Keratinocyte (primary cell): ENCODE measurements around the gene LANCL3. TPM values are rescaled to one million over a fixed set of nuclear protein-coding genes. Genes with fewer than 3 reads are reported as not detected.

Experiments used
- DNase-seq: peaks from one replicate; pipeline ENCODE4 v3.0.0-alpha.2; 2011; ENCODE audit warnings: low read depth, missing footprints, low spot score
- FAIRE-seq: peaks from 2 replicates; lab custom pipeline; 2011; peaks lifted over from hg19 to GRCh38; lab: Jason Lieb, UNC
- H2AFZ ChIP-seq: 2 replicates; pipeline ENCODE4 v1.6.0; 2012; ENCODE audit warnings: low read length, control low read depth, inconsistent platforms; ENCODE audit not compliant: control insufficient read depth
- H3K27ac ChIP-seq: 2 replicates; pipeline ENCODE4 v1.5.1; 2011; ENCODE audit warnings: low read length; ENCODE audit not compliant: control insufficient read depth, insufficient read depth
- H3K27me3 ChIP-seq: 3 replicates; pipeline ENCODE4 v1.6.0; 2011; ENCODE audit warnings: low read length; ENCODE audit not compliant: control insufficient read depth, insufficient read depth; ENCODE audit errors: extremely low read depth
- H3K36me3 ChIP-seq, 2 experiments: 2 replicates in 1 of 2; 3 replicates in 1 of 2; pipeline ENCODE4 v1.5.1; 2011; ENCODE audit warnings: low read length in 2 of 2, mild to moderate bottlenecking in 1 of 2; ENCODE audit not compliant: control insufficient read depth in 2 of 2, insufficient read depth in 2 of 2; ENCODE audit errors: extremely low read depth in 1 of 2
- H3K4me1 ChIP-seq: 3 replicates; pipeline ENCODE4 v1.5.1; 2011; ENCODE audit warnings: low read length; ENCODE audit not compliant: control insufficient read depth, insufficient read depth; ENCODE audit errors: extremely low read depth
- H3K4me2 ChIP-seq: 3 replicates; pipeline ENCODE4 v1.6.0; 2011; ENCODE audit warnings: low read depth, low read length; ENCODE audit not compliant: control insufficient read depth, insufficient read depth; ENCODE audit errors: extremely low read depth
- H3K4me3 ChIP-seq, 3 experiments: fragments of 200-600 bp in 1 of 3; sonication (generic) in 1 of 3; 2 replicates in 2 of 3; 3 replicates in 1 of 3; pipeline ENCODE4 v1.5.1; 2011 to 2016; ENCODE audit warnings: low read length in 3 of 3, mild to moderate bottlenecking in 3 of 3, control low read depth in 2 of 3, inconsistent platforms in 1 of 3, low read depth in 1 of 3, mixed read lengths in 1 of 3, mixed run types in 1 of 3, moderate library complexity in 1 of 3; ENCODE audit not compliant: control insufficient read depth in 2 of 3, insufficient read depth in 2 of 3; ENCODE audit errors: extremely low read depth in 1 of 3
- H3K79me2 ChIP-seq: 2 replicates; pipeline ENCODE4 v1.6.0; 2012; ENCODE audit warnings: low read length; ENCODE audit not compliant: control insufficient read depth, insufficient read depth
- H3K9ac ChIP-seq: 3 replicates; pipeline ENCODE4 v1.6.0; 2011; ENCODE audit warnings: low read length; ENCODE audit not compliant: control insufficient read depth, insufficient read depth; ENCODE audit errors: extremely low read depth
- H3K9me1 ChIP-seq: 3 replicates; pipeline ENCODE4 v1.6.0; 2011; ENCODE audit warnings: low read length; ENCODE audit not compliant: control insufficient read depth, insufficient read depth; ENCODE audit errors: extremely low read depth
- H3K9me3 ChIP-seq: 2 replicates; pipeline ENCODE4 v1.5.1; 2012; ENCODE audit warnings: low read depth, low read length; ENCODE audit not compliant: control insufficient read depth
- H4K20me1 ChIP-seq: 3 replicates; pipeline ENCODE4 v1.6.0; 2011; ENCODE audit warnings: low read length; ENCODE audit not compliant: control insufficient read depth, insufficient read depth; ENCODE audit errors: extremely low read depth
- CTCF ChIP-seq, 3 experiments: IDR thresholded peaks in 1 of 3; conservative IDR thresholded peaks in 1 of 3; optimal IDR thresholded peaks in 1 of 3; 2 replicates in 2 of 3; 3 replicates in 1 of 3; pipeline versions ENCODE3 to v1.5.1; 2011; ENCODE audit warnings: low read length in 3 of 3, mild to moderate bottlenecking in 3 of 3, moderate library complexity in 2 of 3, control low read depth in 1 of 3, inconsistent platforms in 1 of 3; ENCODE audit not compliant: insufficient read depth in 2 of 3; ENCODE audit errors: extremely low read depth in 1 of 3
- EZH2 ChIP-seq: IDR thresholded peaks from one replicate; pipeline ENCODE4 v1.6.1; 2012; ENCODE audit warnings: inconsistent platforms, mild to moderate bottlenecking, low read length, moderate library complexity
- dilution Hi-C: fragments of 300-500 bp; cut with MboI; formaldehyde crosslinking; loops from one replicate; pipeline ENCODE4 v1.7.0; 2020; ENCODE audit warnings: low sequenced_read_pairs; ENCODE audit not compliant: extremely low pct_ligation_motif_present
- polyA plus RNA-seq, 5 experiments: library from polyadenylated mRNA; depleted of rRNA in 3 of 5; stranded (reverse) in 3 of 5; stranded (forward) in 1 of 5; unstranded in 1 of 5; fragments of >200 nt; gene quantifications; 1 replicate in 1 of 5; 2 replicates in 3 of 5; 3 replicates in 1 of 5; pipeline versions ENCODE4 v1.2.1 to v1.2.3, GENCODE V29; 2011 to 2012; ENCODE audit warnings: missing spikeins in 2 of 5, low read depth in 1 of 5, low replicate concordance in 1 of 5

The LANCL3 gene
- polyA plus RNA-seq, 1 donor (not counting 4 experiments of a cell fraction or from before 2014, with no cell fraction given), result 0.97 TPM

- no peaks in the 10 kb centered on the region for H3K9me3 ChIP-seq
These were observed 101.1 kb downstream of the LANCL3 start for GRCh38 chrX:37672563-37672962.

GRCh38 chrX:37676811-37677210, 105.3 kb downstream of the LANCL3 start:
- no peak overlapping the region for H3K4me2 ChIP-seq
- no peak overlapping the region for H3K4me3 ChIP-seq
- H3K4me1 ChIP-seq, result no peaks in the 10 kb centered on the region
- TF ChIP-seq CTCF (optimal IDR thresholded peaks at IDR 0.05 in 1 of 3, IDR thresholded peaks at IDR 0.05 in 1 of 3, conservative IDR thresholded peaks at IDR 0.05 in 1 of 3; ENCODE audit: extremely low read depth in 1 of 3, insufficient read depth in 2 of 3, low read length in 3 of 3), result no peak
- TF ChIP-seq EZH2, result no peak
- H3K27me3 ChIP-seq, result no peaks in the 10 kb centered on the region
- H3K9ac ChIP-seq, result no peak overlapping the region
- H4K20me1 ChIP-seq, result no peaks in the 10 kb centered on the region
- H3K36me3 ChIP-seq, result no peaks in the 10 kb centered on the region
- no peaks in the 10 kb centered on the region for H3K9me3 ChIP-seq
- no peak overlapping the region for H2AFZ ChIP-seq
- no peak for DNase-seq
- no peak for FAIRE-seq
- dilution Hi-C loops, result no loop called here
- H3K9me1 ChIP-seq, result no peaks in the 10 kb centered on the region
- no peak overlapping the region for H3K27ac ChIP-seq
- H3K79me2 ChIP-seq, result no peaks in the 10 kb centered on the region

More at GRCh38 chrX:37672563-37672962, 101.1 kb downstream of the LANCL3 start:
- TF ChIP-seq CTCF (optimal IDR thresholded peaks at IDR 0.05 in 1 of 3, IDR thresholded peaks at IDR 0.05 in 1 of 3, conservative IDR thresholded peaks at IDR 0.05 in 1 of 3; ENCODE audit: extremely low read depth in 1 of 3, insufficient read depth in 2 of 3, low read length in 3 of 3), result no peak
- no peak for TF ChIP-seq EZH2
- Histone ChIP-seq H3K4me2 (no peak overlapping the region), H3K79me2 (no peaks in the 10 kb centered on the region), H3K9me1 (no peaks in the 10 kb centered on the region), H3K27me3 (no peaks in the 10 kb centered on the region), H4K20me1 (no peaks in the 10 kb centered on the region), H2AFZ (no peak overlapping the region), H3K9ac (no peak overlapping the region), H3K36me3 (no peaks in the 10 kb centered on the region), H3K4me1 (no peaks in the 10 kb centered on the region), H3K27ac (no peak overlapping the region), H3K4me3 (no peak overlapping the region)
- dilution Hi-C loops, result no loop called here
- DNase-seq, result no peak
- no peak for FAIRE-seq
